BLaER1 (cell line): ENCODE measurements around the gene MCF2L2.

Source experiments
- H3K27ac ChIP-seq: shearing (Covaris generic); formaldehyde crosslinking; 2 replicates; pipeline ENCODE4 v1.8.1; 2022
- H3K27me3 ChIP-seq: shearing (Covaris generic); formaldehyde crosslinking; 2 replicates; pipeline ENCODE4 v1.8.1; 2022
- H3K36me3 ChIP-seq: shearing (Covaris generic); formaldehyde crosslinking; 2 replicates; pipeline ENCODE4 v1.8.1; 2022
- H3K4me1 ChIP-seq: shearing (Covaris generic); formaldehyde crosslinking; 2 replicates; pipeline ENCODE4 v1.8.1; 2022
- H3K4me2 ChIP-seq: shearing (Covaris generic); formaldehyde crosslinking; 2 replicates; pipeline ENCODE4 v1.8.1; 2022
- H3K4me3 ChIP-seq: shearing (Covaris generic); formaldehyde crosslinking; 2 replicates; pipeline ENCODE4 v1.8.1; 2022
- H3K9ac ChIP-seq: shearing (Covaris generic); formaldehyde crosslinking; 2 replicates; pipeline ENCODE4 v1.8.1; 2022
- H3K9me3 ChIP-seq: shearing (Covaris generic); formaldehyde crosslinking; 2 replicates; pipeline ENCODE4 v1.8.1; 2022
- H4K20me1 ChIP-seq: shearing (Covaris generic); formaldehyde crosslinking; 2 replicates; pipeline ENCODE4 v1.8.1; 2022
- Cebpa-rat ChIP-seq: shearing (Covaris generic); IDR thresholded peaks from 2 replicates; pipeline ENCODE4 v1.8.1; 2022

The MCF2L2 gene

DNA sequence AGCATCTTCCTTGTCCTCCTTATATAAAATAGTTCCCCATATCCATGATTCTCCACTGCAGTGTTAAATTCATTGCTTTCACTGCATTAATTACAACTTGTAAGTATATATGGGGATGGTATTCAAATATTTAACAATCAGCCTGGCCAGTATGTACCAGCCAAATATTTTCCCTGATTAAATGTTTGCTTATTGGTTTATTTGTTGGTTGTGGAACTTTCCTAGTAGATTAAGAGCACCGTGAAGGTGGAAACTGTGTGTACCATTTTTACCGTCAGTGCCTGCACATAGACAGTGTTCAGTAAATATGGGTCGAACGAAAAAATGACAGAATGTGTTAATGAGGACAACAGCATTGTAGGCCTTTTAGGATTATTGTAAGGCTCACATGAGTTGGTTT lies 272.9 kb downstream of the MCF2L2 start:
- no peaks in the 10 kb centered on the region for H4K20me1 ChIP-seq
- H3K4me2 ChIP-seq, result peak overlapping the region; percentile 50; the same call in 1 of the 2 replicates
- H3K36me3 ChIP-seq, result no peaks in the 10 kb centered on the region
- no peak overlapping the region for H3K4me3 ChIP-seq
- TF ChIP-seq Cebpa-rat, result no peak
- no peak overlapping the region for H3K9ac ChIP-seq
- H3K4me1 ChIP-seq, result peaks cover 61% of the 10 kb centered on the region
- no peaks in the 10 kb centered on the region for H3K27me3 ChIP-seq
- H3K27ac ChIP-seq, result no peak overlapping the region
- H3K9me3 ChIP-seq, result peaks cover 14% of the 10 kb centered on the region

DNA sequence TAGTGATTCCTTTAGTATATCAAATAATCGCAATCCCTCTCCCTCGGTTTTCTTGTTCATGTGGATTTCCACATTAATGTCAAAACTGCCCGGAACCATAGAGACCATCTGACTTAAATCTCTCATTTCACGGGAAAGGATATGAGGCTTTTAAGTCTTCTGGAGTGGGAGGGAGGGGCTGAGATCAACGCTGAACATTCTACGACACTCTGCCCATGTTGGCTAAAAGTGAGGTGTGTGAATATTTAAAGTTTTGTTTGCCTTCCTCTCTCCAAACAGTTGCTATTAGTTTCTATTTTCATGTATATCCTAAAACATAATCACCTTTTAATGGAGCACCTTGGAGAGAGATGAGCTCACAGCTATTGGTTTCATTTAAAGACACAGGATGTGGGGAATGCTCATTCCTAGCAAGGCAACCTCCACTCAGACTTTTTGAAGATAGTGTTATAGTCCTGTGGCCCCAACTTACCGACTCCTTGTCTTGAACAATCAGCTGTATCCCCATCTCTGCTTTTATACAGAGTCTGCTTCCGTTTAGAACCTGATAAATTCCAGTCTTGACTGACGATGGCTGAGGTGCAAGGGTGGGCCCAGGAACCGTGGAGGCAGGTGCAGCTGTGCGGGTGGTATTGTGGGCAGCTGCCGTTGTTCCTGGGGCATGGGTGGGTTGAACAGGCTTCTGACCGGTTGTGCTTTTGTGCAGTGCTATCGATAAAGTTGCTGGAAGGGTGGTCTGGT lies 275.0 kb downstream of the MCF2L2 start:
- no peak overlapping the region for H3K4me2 ChIP-seq

DNA sequence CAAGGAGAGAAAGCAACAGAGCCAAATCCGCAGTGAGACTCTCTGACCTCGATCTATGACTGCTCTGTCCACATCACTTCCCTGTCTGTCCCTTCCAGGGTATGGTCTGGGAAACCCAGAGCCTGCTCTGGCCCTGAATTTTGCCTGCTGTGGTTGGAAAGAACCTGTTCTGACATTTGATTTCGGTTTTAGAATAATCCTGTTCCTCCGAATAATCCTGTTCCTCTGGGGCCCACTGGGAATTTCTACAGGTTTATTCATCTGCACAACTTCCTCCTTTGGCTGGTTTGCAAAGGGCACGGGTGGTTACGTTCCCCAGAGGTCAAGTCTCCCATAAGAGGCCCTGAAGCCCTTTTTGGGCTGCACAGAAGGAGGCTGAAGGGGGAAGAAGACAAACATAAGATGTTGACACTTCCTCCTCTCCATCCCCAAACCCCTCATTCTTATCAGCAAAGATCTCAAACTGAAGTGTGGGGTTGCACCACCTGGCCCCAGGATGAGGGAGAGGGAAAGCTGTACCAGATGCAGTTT lies 276.5 kb downstream of the MCF2L2 start:
- peak overlapping the region; percentile 76 for H3K4me2 ChIP-seq
- H3K36me3 ChIP-seq, result no peaks in the 10 kb centered on the region
- H3K9ac ChIP-seq, result no peak overlapping the region; the same call in 1 of the 2 replicates
- peak overlapping the region; percentile 27; the same call in 1 of the 2 replicates for H3K27ac ChIP-seq
- no peaks in the 10 kb centered on the region for H3K27me3 ChIP-seq
- H4K20me1 ChIP-seq, result no peaks in the 10 kb centered on the region
- peaks cover 58% of the 10 kb centered on the region for H3K4me1 ChIP-seq
- no peak overlapping the region for H3K4me3 ChIP-seq
- no peak for TF ChIP-seq Cebpa-rat
- H3K9me3 ChIP-seq, result no peaks in the 10 kb centered on the region

More for the DNA sequence above, 275.0 kb downstream of the MCF2L2 start:
- Histone ChIP-seq H3K9me3 (no peaks in the 10 kb centered on the region), H3K27me3 (no peaks in the 10 kb centered on the region), H4K20me1 (no peaks in the 10 kb centered on the region), H3K9ac (no peak overlapping the region), H3K27ac (no peak overlapping the region), H3K4me1 (peaks cover 59% of the 10 kb centered on the region), H3K4me3 (no peak overlapping the region), H3K36me3 (no peaks in the 10 kb centered on the region)
- no peak for TF ChIP-seq Cebpa-rat

DNA sequence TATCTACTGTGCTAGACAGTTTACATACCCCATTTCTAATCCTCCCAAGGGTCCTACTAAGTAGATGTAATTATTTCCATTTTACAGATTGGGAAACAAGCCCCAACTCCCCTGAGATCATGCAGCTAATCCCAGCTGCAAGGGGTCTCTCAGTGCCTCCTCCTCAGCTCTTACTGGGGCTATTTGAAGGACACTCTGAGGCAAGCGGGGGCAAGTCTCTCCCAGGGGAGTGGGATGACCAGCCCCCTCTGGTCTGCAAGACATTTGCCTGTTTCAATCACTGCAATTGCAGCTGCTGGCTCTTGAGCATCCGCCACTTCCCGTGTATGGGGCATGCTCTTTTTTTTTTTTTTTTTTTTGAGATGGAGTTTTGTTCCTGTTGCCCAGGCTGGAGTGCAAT lies 277.3 kb downstream of the MCF2L2 start:
- H3K27me3 ChIP-seq, result no peaks in the 10 kb centered on the region
- H3K9ac ChIP-seq, result no peak overlapping the region
- no peaks in the 10 kb centered on the region for H3K9me3 ChIP-seq
- no peaks in the 10 kb centered on the region for H3K36me3 ChIP-seq
- no peak overlapping the region for H3K27ac ChIP-seq
- peak overlapping the region; percentile 76 for H3K4me2 ChIP-seq
- TF ChIP-seq Cebpa-rat, result no peak
- no peaks in the 10 kb centered on the region for H4K20me1 ChIP-seq
- no peak overlapping the region for H3K4me3 ChIP-seq
- H3K4me1 ChIP-seq, result peaks cover 50% of the 10 kb centered on the region

DNA sequence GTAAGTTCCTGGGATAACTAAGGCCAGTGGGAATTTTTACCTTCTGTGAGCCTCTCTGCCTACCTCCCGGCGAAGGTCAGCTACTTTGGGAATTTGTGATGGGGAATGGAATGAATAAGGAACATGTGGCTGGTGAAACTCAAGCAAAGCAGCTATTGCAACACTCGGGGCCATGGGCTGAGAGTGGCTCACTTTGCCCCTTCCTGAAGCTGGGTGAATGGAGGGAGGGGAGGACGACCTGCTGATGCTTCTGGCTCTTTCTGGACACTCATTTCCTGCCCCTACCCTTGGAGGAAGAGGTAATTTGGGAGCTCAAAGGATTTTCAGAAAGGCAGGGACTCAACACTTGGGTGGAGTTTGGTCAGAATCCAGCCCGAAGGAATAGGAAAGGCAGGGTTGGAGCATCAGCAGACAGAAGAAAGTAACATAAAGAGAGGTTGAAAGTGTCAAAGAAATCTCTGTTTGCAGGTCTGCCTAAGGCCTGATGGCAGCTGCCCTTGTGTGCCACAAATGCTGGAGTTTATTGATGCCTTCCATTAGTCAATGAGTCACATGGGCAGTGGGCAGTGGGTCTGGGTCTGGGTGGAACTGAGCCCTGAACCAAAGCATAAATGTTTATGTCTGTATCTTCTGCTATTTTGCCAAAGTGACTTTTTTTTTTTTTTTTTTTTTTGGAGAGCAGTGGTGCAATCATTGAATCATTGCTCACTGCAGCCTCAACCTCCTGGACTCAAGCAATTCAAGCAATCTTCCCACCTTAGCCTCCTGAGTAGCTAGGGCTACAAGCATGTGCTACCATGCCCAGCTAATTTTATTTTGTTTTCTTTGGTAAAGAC lies 278.3 kb downstream of the MCF2L2 start:
- peak; percentile 19; the same call in 1 of the 2 replicates for TF ChIP-seq Cebpa-rat
- no peaks in the 10 kb centered on the region for H3K9me3 ChIP-seq
- no peaks in the 10 kb centered on the region for H3K27me3 ChIP-seq
- H4K20me1 ChIP-seq, result no peaks in the 10 kb centered on the region
- no peaks in the 10 kb centered on the region for H3K36me3 ChIP-seq
- no peak overlapping the region for H3K9ac ChIP-seq
- H3K4me1 ChIP-seq, result peaks cover 45% of the 10 kb centered on the region
- H3K4me3 ChIP-seq, result no peak overlapping the region
- no peak overlapping the region for H3K27ac ChIP-seq
- H3K4me2 ChIP-seq, result peak overlapping the region; percentile 76

DNA sequence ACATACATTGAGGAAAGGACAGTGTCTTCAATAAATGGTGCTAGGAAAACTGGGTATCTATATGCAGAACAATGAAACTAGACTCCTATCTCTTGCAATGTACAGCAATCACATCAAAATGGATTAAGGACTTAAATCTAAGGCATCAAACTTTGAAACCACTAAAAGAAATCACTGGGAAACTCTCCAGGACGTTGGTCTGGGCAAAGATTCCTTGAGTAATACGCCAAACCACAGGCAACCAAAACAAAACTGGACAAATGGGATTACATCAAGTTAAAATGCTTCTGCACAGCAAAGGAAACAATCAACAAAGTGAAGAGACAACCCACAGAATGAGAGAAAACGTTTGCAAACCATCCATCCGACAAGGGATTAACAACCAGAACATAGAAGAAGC lies 280.4 kb downstream of the MCF2L2 start:
- H4K20me1 ChIP-seq, result no peaks in the 10 kb centered on the region
- H3K4me3 ChIP-seq, result no peak overlapping the region
- no peak overlapping the region for H3K27ac ChIP-seq
- no peaks in the 10 kb centered on the region for H3K27me3 ChIP-seq
- no peaks in the 10 kb centered on the region for H3K9me3 ChIP-seq
- no peaks in the 10 kb centered on the region for H3K36me3 ChIP-seq
- no peak for TF ChIP-seq Cebpa-rat
- no peak overlapping the region for H3K9ac ChIP-seq
- no peak overlapping the region for H3K4me2 ChIP-seq
- peaks cover 40% of the 10 kb centered on the region for H3K4me1 ChIP-seq

DNA sequence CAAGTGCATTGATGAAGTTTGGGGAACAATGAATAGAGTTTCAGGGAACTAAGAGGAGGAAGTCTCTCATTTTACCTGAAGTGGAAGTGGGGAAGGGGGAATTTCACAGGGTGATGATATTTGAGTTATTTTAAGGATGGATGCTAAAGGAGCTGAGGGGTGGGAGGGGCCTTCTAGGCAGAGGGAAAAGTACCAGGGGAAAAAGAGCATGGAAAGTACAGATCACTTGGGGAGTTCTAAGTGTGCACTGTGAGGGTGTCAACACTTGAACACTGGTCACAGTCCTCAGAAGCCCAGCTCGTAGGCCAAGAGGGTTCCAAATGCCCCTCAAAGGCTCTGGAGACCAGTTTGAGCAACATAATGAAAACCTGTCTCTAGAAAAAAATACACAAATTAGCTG lies 284.1 kb downstream of the MCF2L2 start:
- no peak overlapping the region for H3K4me3 ChIP-seq
- no peaks in the 10 kb centered on the region for H3K27me3 ChIP-seq
- 0 out of 2 replicates have a peak, but pooled peaks cover 7% of the 10 kb centered on the region for H3K4me1 ChIP-seq
- TF ChIP-seq Cebpa-rat, result no peak
- H3K36me3 ChIP-seq, result no peaks in the 10 kb centered on the region
- no peak overlapping the region for H3K9ac ChIP-seq
- no peak overlapping the region for H3K27ac ChIP-seq
- no peak overlapping the region for H3K4me2 ChIP-seq
- H3K9me3 ChIP-seq, result no peaks in the 10 kb centered on the region
- no peaks in the 10 kb centered on the region for H4K20me1 ChIP-seq

DNA sequence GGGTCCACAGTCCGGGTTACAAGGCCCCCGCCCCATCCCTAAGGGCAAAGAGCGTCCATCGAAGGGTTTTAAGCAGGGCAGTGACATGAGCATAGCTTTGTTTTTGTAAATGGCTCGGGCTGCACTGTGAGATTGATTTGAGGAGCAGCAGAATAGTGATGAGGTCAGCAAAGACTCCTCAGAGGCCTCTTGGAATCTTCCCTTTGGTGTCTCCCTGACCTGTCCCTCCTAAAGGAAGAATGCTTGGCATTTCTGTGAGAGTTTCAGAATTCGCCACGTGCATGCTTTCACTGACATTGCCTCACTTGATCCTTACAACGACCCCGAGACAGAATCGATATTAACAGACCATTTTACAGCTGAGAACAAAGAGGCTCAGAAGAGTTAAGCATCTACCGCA lies 286.2 kb downstream of the MCF2L2 start:
- Histone ChIP-seq H3K4me1 (0 out of 2 replicates have a peak, but pooled peaks cover 7% of the 10 kb centered on the region), H3K27ac (no peak overlapping the region), H3K9ac (no peak overlapping the region), H3K27me3 (no peaks in the 10 kb centered on the region), H4K20me1 (no peaks in the 10 kb centered on the region), H3K9me3 (peaks cover 10% of the 10 kb centered on the region; the same call in 1 of the 2 replicates), H3K36me3 (no peaks in the 10 kb centered on the region), H3K4me3 (no peak overlapping the region), H3K4me2 (no peak overlapping the region)
- TF ChIP-seq Cebpa-rat, result no peak

DNA sequence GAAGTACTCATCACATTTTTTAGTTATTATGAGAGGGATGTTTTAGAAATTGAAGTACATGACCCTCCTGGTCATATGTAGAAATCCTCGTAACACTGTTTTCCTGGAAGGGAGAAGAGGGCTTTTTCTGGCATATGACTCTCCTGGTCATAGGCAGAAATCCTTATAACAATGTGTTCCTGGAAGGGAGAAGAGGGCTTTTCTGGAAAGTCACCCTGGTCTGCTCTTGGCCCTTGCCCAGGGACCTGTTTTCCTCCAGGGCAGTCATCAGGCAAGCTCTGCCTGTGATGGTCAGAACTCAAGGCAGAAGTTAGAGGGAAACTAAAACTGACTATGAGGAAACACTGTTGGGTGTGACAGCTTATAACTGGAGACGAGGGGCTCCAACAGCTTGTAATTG lies 293.6 kb downstream of the MCF2L2 start:
- Histone ChIP-seq H3K4me1 (no peaks in the 10 kb centered on the region), H3K27ac (no peak overlapping the region), H3K27me3 (no peaks in the 10 kb centered on the region), H3K4me2 (no peak overlapping the region), H3K36me3 (0 out of 2 replicates have a peak, but pooled peaks cover 4% of the 10 kb centered on the region), H3K9ac (no peak overlapping the region), H3K4me3 (no peak overlapping the region), H4K20me1 (no peaks in the 10 kb centered on the region), H3K9me3 (peaks cover 19% of the 10 kb centered on the region)
- TF ChIP-seq Cebpa-rat, result no peak

DNA sequence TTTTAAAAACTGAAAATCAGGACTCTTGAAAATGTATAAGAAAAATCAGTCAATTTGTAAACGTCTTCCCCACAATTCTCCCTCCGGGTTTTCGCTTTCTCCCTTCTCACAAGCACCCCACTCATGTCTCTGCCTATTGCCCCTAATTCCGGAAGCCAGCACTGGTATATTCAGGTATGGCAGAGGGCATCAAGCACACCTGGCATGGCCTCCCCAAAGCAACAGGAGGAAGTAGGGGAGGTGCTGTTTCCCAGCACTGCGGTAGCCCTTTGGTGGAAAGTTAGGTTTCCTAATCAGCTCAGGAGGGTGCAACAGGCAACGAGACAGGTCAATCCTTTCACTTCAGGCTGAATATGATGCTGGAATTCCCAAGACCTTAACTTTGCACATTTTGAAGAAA lies 296.0 kb downstream of the MCF2L2 start:
- Histone ChIP-seq H4K20me1 (no peaks in the 10 kb centered on the region), H3K36me3 (0 out of 2 replicates have a peak, but pooled peaks cover 4% of the 10 kb centered on the region), H3K4me1 (no peaks in the 10 kb centered on the region), H3K27ac (no peak overlapping the region), H3K4me3 (no peak overlapping the region), H3K27me3 (no peaks in the 10 kb centered on the region), H3K4me2 (no peak overlapping the region), H3K9me3 (peaks cover 21% of the 10 kb centered on the region), H3K9ac (no peak overlapping the region)
- TF ChIP-seq Cebpa-rat, result no peak
